SK-N-SH treated with all-trans-retinoic acid at 6 μM for 48 hours (cell line): ENCODE data around the gene PP2D1.
"Not testable (repeated sequence)": the region's sequence is repeated elsewhere in the genome, so short reads cannot be mapped to it uniquely, and the experiment has no call there.

Experiments
- ISL1 ChIP-seq: fragments of 250-450 bp; sonication (Bioruptor Pico); IDR thresholded peaks from 2 replicates; pipeline ENCODE4 v2.1.2; 2022; ENCODE audit warnings: mild to moderate bottlenecking, moderate library complexity
- OSR1 ChIP-seq: fragments of 250-450 bp; sonication (Bioruptor Pico); IDR thresholded peaks from 2 replicates; pipeline ENCODE4 v1.8.0; 2022; ENCODE audit warnings: moderate library complexity, mild to moderate bottlenecking, inconsistent platforms
- PATZ1 ChIP-seq: fragments of 250-450 bp; sonication (Bioruptor Pico); IDR thresholded peaks from 2 replicates; pipeline ENCODE4 v1.8.0; 2020; ENCODE audit warnings: mild to moderate bottlenecking, moderate library complexity, borderline replicate concordance
- RARB ChIP-seq: fragments of 250-450 bp; sonication (Bioruptor Pico); IDR thresholded peaks from 2 replicates; pipeline ENCODE4 v1.8.0; 2021; ENCODE audit warnings: mild to moderate bottlenecking, moderate library complexity
- ZFP30 ChIP-seq: fragments of 450-650 bp; formaldehyde crosslinking; IDR thresholded peaks from 2 replicates; pipeline ENCODE4 v1.5.0; 2022; ENCODE audit warnings: mild to moderate bottlenecking, moderate library complexity
- ZNF565 ChIP-seq: fragments of 450-650 bp; formaldehyde crosslinking; conservative IDR thresholded peaks from 2 replicates; pipeline ENCODE4 v1.5.0; 2020; ENCODE audit warnings: low read depth, mild to moderate bottlenecking, moderate library complexity

- TF ChIP-seq ISL1 (CRISPR knock-in tag); PATZ1; ZNF565 (CRISPR knock-in tag); RARB (CRISPR knock-in tag); OSR1 (CRISPR knock-in tag); ZFP30 (CRISPR knock-in tag): not testable (repeated sequence)
Measured at GRCh38 chr3:20045141-20045540, 33.1 kb upstream of the PP2D1 start.
